LNCAP (cell line): Measurements from ENCODE around the gene HEMK1.

Experiments
- CTCF ChIP-seq: fragments of 450-650 bp; IDR thresholded peaks from 2 replicates; pipeline ENCODE4 v1.5.1; 2017; ENCODE audit warnings: mild to moderate bottlenecking

Gene HEMK1

DNA sequence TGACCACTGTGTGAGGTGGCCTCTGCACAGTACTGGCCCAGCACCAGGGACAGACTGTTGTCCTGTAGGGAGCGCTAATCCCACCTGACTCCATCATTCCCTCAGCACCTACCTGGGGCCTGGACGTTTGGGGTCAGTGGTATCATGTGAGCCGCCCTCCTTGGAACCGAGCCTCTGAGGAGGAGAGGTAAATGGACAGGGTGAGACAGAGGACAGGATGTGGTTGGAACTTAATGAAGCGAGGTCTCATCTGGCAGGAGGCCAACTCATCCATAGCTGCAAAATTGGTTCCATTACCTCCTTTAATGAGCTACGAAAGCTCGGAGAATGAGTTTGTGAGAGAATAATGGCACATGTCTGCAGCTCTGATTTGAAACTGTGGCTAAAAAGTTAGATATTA lies 61.6 kb downstream of the HEMK1 start:
- no peak for TF ChIP-seq CTCF

GRCh38 chr3:50632450-50632849 lies 63.1 kb downstream of the HEMK1 start:
- no peak for TF ChIP-seq CTCF

- TF ChIP-seq CTCF = no peak
Observed at GRCh38 chr3:50633230-50633790, 64.0 kb downstream of the HEMK1 start.

GRCh38 chr3:50635066-50635465 lies 65.7 kb downstream of the HEMK1 start:
- TF ChIP-seq CTCF = no peak

GRCh38 chr3:50637011-50637410 lies 67.7 kb downstream of the HEMK1 start:
- TF ChIP-seq CTCF = no peak

DNA sequence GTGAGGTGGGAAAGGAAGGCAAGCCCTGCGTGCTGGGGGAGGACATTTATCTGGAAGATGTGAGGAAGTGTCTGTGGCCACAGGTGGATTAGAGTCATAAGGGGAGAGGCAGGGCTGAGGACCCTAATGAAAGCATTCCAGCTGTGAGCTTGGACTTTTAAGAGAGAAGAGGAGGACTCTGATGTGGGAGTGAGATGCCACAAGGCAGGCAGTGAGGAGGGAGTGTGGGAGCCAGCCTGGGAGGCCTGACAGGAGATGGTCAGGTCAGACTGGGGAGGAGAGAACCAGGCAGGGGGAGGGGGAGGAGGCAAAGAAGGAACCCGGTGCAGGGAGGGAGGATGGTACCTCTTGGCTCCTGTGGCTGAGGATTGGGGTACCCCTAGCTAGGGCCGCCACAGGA lies 68.6 kb downstream of the HEMK1 start:
- TF ChIP-seq CTCF = no peak

- TF ChIP-seq CTCF = no peak
Observed at GRCh38 chr3:50639055-50639494, 69.8 kb downstream of the HEMK1 start.

- no peak for TF ChIP-seq CTCF
Observed at GRCh38 chr3:50642382-50642781, 73.1 kb downstream of the HEMK1 start.
